IgD-negative memory B cell (primary cell): ENCODE measurements around the gene PRR23E. TPM values are rescaled to one million over a fixed set of nuclear protein-coding genes. Genes with fewer than 3 reads are reported as not detected.

ENCODE experiments used
- H3K27ac Mint-ChIP-seq, 3 donors: one replicate each; pipeline ENCODE4 v1.8.0; 2020 to 2022; ENCODE audit warnings: mild to moderate bottlenecking in 3 of 3, mixed read lengths in 3 of 3, moderate library complexity in 1 of 3
- H3K27me3 Mint-ChIP-seq: one replicate; pipeline ENCODE4 v1.8.0; 2021; ENCODE audit warnings: mixed read lengths
- H3K36me3 Mint-ChIP-seq: one replicate; pipeline ENCODE4 v1.8.0; 2020; ENCODE audit warnings: mild to moderate bottlenecking, mixed read lengths
- H3K4me1 Mint-ChIP-seq, 3 donors: one replicate each; pipeline ENCODE4 v1.8.0; 2020 to 2022; ENCODE audit warnings: mixed read lengths in 3 of 3, mild to moderate bottlenecking in 1 of 3
- H3K4me3 Mint-ChIP-seq, 4 donors: one replicate each; pipeline ENCODE4 v1.8.0; 2020 to 2022; ENCODE audit warnings: mild to moderate bottlenecking in 4 of 4, mixed read lengths in 4 of 4, moderate library complexity in 3 of 4
- H3K9me3 Mint-ChIP-seq, 3 donors: one replicate each; pipeline ENCODE4 v1.8.0; 2020 to 2021; ENCODE audit warnings: mixed read lengths in 3 of 3, mild to moderate bottlenecking in 1 of 3
- polyA plus RNA-seq: library from polyadenylated mRNA; unstranded; fragments of 300-500 nt; fragmentation: Illumina TruSeq; gene quantifications from one replicate; pipeline ENCODE4 v1.2.3, GENCODE V29; 2021

PRR23E gene
- polyA plus RNA-seq, 1 donor from 2014 or later = not detected

GRCh38 chr3:127216415-127217261, 23.7 kb downstream of the PRR23E start:
- Mint-ChIP-seq H3K9me3 (peaks cover 0 to 1% (median 0%) of the 10 kb centered on the region in 3 donors), H3K4me3 (no peak overlapping the region), H3K36me3 (peaks cover 3% of the 10 kb centered on the region), H3K27me3 (peaks cover 20% of the 10 kb centered on the region), H3K4me1 (peaks cover 0 to 1% (median 0%) of the 10 kb centered on the region in 3 donors), H3K27ac (no peak overlapping the region)

DNA sequence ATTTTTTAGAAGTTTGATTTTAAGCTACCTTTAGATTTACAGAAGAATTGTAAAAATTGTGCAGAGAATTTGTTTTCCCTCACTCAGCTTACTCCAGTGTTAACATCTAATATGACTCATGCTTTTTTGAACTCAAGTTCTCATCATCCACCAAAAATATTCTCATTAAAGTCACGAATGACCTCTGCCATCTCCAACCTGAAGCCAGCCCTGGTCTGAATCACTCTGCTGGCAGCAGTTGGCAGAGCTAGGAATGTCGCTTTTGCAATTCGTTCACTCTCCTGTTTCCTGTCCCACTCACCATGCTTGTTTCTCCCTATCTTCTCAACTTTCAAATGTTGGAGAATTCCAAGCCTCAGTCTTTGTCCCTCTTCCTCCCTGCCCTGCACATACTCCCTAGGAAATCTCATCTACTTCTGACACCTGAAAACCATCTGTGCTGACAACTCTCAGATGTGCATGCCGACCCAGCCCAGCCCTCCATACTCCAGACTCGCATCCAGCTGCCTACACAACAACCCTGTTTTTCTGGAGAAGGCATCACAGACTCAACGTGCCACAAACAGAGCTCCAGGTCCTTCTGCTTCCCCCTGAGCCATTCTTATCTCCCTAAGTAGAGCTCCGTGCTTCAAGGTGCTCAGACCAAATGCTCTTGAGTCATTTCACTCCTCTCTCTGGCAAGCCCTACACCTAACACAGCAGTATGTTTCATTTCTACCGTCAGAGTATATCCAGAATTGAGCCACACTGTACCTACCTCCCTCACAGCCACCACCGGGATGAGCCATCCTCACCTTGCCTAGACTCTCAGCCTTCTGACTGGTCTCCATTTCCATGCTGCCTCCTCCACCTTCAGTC, 24.9 kb downstream of the PRR23E start:
- Mint-ChIP-seq H3K4me3 (no peak overlapping the region), H3K4me1 (peaks cover 0 to 1% (median 0%) of the 10 kb centered on the region in 3 donors), H3K27me3 (peaks cover 20% of the 10 kb centered on the region), H3K27ac (no peak overlapping the region), H3K9me3 (peaks cover 0 to 3% (median 0%) of the 10 kb centered on the region in 3 donors), H3K36me3 (peaks cover 3% of the 10 kb centered on the region)

DNA sequence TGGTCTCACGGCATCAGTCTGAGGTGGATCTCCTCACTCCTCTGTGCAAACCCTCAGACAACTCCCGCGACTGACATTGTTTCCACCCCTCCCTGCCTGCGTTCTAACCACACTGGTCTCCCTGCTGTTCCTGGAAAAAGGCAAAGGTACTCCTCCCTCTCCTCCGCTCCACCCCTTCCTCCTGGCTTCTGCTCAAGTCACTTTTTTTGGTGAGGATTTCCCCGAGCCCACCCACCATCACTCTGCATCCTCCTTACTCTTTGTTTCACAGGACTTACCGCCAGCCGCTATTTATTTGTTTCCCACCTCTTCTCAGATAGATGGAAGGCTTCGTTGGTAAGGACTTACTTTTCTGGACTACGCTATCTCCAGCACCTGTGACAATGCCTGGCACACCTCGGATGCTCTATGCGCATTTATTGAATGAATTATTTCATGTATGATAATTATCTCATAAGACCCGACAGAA, 25.6 kb downstream of the PRR23E start:
- Mint-ChIP-seq H3K27ac (no peak overlapping the region), H3K4me3 (no peak overlapping the region), H3K36me3 (peaks cover 3% of the 10 kb centered on the region), H3K9me3 (peaks cover 0 to 3% (median 0%) of the 10 kb centered on the region in 3 donors), H3K27me3 (peaks cover 18% of the 10 kb centered on the region), H3K4me1 (peaks cover 0 to 1% (median 0%) of the 10 kb centered on the region in 3 donors)

GRCh38 chr3:127220497-127220896, 27.6 kb downstream of the PRR23E start:
- H3K36me3 Mint-ChIP-seq = peaks cover 2% of the 10 kb centered on the region
- peaks cover 5 to 11% (median 6%) of the 10 kb centered on the region in 3 donors for H3K9me3 Mint-ChIP-seq

GRCh38 chr3:127221037-127221436, 28.1 kb downstream of the PRR23E start:
- H3K27me3 Mint-ChIP-seq = peaks cover 18% of the 10 kb centered on the region
- H3K4me1 Mint-ChIP-seq = peaks cover 0 to 2% (median 0%) of the 10 kb centered on the region in 3 donors
- peaks cover 6 to 14% (median 8%) of the 10 kb centered on the region in 3 donors for H3K9me3 Mint-ChIP-seq

More at GRCh38 chr3:127220497-127220896, 27.6 kb downstream of the PRR23E start:
- no peak overlapping the region for H3K27ac Mint-ChIP-seq
- no peak overlapping the region for H3K4me3 Mint-ChIP-seq
- peaks cover 0 to 2% (median under 1%) of the 10 kb centered on the region in 3 donors for H3K4me1 Mint-ChIP-seq
- peaks cover 18% of the 10 kb centered on the region for H3K27me3 Mint-ChIP-seq

GRCh38 chr3:127221446-127222035, 28.6 kb downstream of the PRR23E start:
- Mint-ChIP-seq H3K4me1 (peaks cover 0 to 5% (median 0%) of the 10 kb centered on the region in 3 donors), H3K4me3 (peak overlapping the region in 1 of 4 donors; percentile 10), H3K9me3 (peaks cover 10 to 14% (median 13%) of the 10 kb centered on the region in 3 donors), H3K27ac (no peak overlapping the region), H3K36me3 (peaks cover 2% of the 10 kb centered on the region), H3K27me3 (peaks cover 18% of the 10 kb centered on the region)

More at GRCh38 chr3:127221037-127221436, 28.1 kb downstream of the PRR23E start:
- no peak overlapping the region for H3K4me3 Mint-ChIP-seq
- peaks cover 2% of the 10 kb centered on the region for H3K36me3 Mint-ChIP-seq
- no peak overlapping the region for H3K27ac Mint-ChIP-seq

DNA sequence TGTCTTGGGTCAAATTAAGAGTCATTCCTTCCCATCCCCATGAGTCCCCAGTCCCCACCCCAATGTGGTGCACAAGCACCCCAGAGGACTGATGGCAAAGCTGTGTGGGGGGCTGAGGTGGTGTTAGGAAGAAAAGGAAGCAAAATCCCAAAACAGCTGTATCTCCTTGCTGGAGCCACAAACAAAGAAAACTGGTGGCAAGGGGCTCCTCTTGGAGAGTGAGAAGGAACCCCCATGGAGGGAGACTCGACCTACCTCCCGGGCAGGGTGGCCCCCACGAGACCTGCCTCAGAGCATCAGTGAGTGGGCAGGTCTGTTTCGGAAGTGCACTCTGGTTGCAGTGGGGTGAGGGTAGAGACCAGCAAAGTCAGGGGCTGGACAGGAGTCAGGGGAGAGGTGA, 29.2 kb downstream of the PRR23E start:
- H3K9me3 Mint-ChIP-seq = peaks cover 10 to 14% (median 14%) of the 10 kb centered on the region in 3 donors
- peaks cover 2% of the 10 kb centered on the region for H3K36me3 Mint-ChIP-seq
- H3K27me3 Mint-ChIP-seq = peaks cover 18% of the 10 kb centered on the region
- no peak overlapping the region for H3K4me3 Mint-ChIP-seq
- H3K27ac Mint-ChIP-seq = no peak overlapping the region
- H3K4me1 Mint-ChIP-seq = peaks cover 0 to 5% (median 0%) of the 10 kb centered on the region in 3 donors

DNA sequence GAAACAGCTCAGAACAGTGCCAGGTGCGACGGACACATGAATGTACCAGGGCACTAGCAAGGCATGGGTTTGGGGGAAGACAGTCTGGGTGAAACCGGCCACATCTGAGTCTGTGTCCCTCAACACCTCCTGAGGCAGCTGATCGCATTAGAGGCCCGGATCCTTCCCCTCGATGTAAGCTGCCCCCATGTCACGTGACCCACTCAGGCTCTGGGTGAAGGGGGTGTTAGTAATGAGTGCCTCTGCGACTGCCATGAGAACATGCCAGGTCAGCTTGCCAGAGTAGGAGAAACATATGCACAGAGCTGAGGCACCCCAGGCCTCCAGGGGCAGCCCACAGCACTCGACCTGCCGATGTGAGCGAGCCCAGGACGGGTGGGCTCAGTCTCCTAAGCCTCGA, 29.7 kb downstream of the PRR23E start:
- Mint-ChIP-seq H3K9me3 (peaks cover 10 to 14% (median 14%) of the 10 kb centered on the region in 3 donors), H3K4me3 (no peak overlapping the region), H3K27ac (no peak overlapping the region), H3K4me1 (peaks cover 0 to 5% (median 0%) of the 10 kb centered on the region in 3 donors), H3K36me3 (peaks cover 2% of the 10 kb centered on the region), H3K27me3 (peaks cover 18% of the 10 kb centered on the region)

GRCh38 chr3:127224118-127224517, 31.2 kb downstream of the PRR23E start:
- peaks cover 0 to 5% (median 0%) of the 10 kb centered on the region in 3 donors for H3K4me1 Mint-ChIP-seq
- H3K4me3 Mint-ChIP-seq = no peak overlapping the region
- peaks cover 2% of the 10 kb centered on the region for H3K36me3 Mint-ChIP-seq
- peaks cover 18% of the 10 kb centered on the region for H3K27me3 Mint-ChIP-seq
- no peak overlapping the region for H3K27ac Mint-ChIP-seq
- H3K9me3 Mint-ChIP-seq = peaks cover 10 to 14% (median 14%) of the 10 kb centered on the region in 3 donors

GRCh38 chr3:127226457-127226856, 33.5 kb downstream of the PRR23E start:
- peaks cover 2% of the 10 kb centered on the region for H3K36me3 Mint-ChIP-seq
- H3K9me3 Mint-ChIP-seq = peaks cover 15 to 20% (median 15%) of the 10 kb centered on the region in 3 donors
- peaks cover 13% of the 10 kb centered on the region for H3K27me3 Mint-ChIP-seq
- peaks cover 0 to 5% (median 0%) of the 10 kb centered on the region in 3 donors for H3K4me1 Mint-ChIP-seq
- H3K27ac Mint-ChIP-seq = no peak overlapping the region
- H3K4me3 Mint-ChIP-seq = no peak overlapping the region

- peaks cover 2% of the 10 kb centered on the region for H3K36me3 Mint-ChIP-seq
- H3K9me3 Mint-ChIP-seq = peaks cover 13 to 20% (median 15%) of the 10 kb centered on the region in 3 donors
- H3K27me3 Mint-ChIP-seq = peaks cover 15% of the 10 kb centered on the region
- H3K27ac Mint-ChIP-seq = no peak overlapping the region
- H3K4me3 Mint-ChIP-seq = peak overlapping the region in 1 of 4 donors; percentile 27
- H3K4me1 Mint-ChIP-seq = peaks cover 0 to 5% (median 0%) of the 10 kb centered on the region in 3 donors
These were observed 34.3 kb downstream of the PRR23E start for GRCh38 chr3:127226946-127227842.

DNA sequence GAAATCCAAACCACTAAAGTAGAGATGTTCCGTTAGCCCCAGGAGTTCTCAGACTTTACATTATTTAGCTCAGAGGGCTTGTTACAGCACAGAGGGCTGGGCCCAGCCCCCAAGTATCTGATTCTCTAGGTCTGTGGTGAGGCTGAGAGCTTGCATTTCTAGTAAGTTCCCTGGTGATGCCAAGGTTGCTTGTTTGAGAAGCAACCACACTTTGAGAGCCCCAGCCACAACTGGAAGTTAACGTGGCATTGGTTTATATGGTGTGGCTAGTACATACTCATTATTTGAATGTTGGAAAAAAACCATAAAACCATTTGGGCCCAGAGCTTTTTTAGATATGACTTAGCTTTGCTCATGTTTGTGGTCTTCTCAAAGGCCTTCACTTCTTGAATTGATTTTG, 35.9 kb downstream of the PRR23E start:
- H3K4me1 Mint-ChIP-seq = peaks cover 0 to 5% (median 0%) of the 10 kb centered on the region in 3 donors
- H3K27ac Mint-ChIP-seq = no peak overlapping the region
- no peak overlapping the region for H3K4me3 Mint-ChIP-seq
- peaks cover 13 to 20% (median 15%) of the 10 kb centered on the region in 3 donors for H3K9me3 Mint-ChIP-seq
- peaks cover 8% of the 10 kb centered on the region for H3K27me3 Mint-ChIP-seq
- H3K36me3 Mint-ChIP-seq = peaks cover 2% of the 10 kb centered on the region

DNA sequence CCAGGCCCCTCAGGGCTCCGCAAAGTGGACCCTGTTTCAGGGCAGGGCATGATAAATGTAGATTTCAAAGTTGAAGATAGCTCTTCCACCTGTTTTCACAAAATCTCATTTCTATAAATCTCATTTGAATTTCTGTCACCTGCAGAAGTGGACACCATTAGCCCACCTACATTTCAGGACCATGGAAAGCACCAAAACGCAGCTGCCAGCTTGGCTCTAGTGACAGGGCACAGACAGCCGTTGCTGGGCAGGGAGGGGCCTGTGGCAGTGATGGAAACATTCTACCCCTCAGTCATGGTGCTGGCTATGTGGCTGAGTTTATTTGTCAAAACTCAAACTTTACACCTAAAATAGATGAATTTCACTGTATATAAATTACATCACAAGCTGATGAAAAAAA, 40.4 kb downstream of the PRR23E start:
- peaks cover 1 to 6% (median 5%) of the 10 kb centered on the region in 3 donors for H3K9me3 Mint-ChIP-seq
- no peaks in the 10 kb centered on the region for H3K4me1 Mint-ChIP-seq
- H3K27ac Mint-ChIP-seq = no peak overlapping the region
- peaks cover 4% of the 10 kb centered on the region for H3K27me3 Mint-ChIP-seq
- no peak overlapping the region for H3K4me3 Mint-ChIP-seq
- H3K36me3 Mint-ChIP-seq = no peaks in the 10 kb centered on the region
